HepG2 (cell line): Measurements from ENCODE around the gene GRIN3B. TPM values are rescaled to one million over a fixed set of nuclear protein-coding genes. Genes with fewer than 3 reads are reported as not detected.

Experiments used
- ATAC-seq: fragments of 200-7000 bp; cut with Tn5 transposase; 3 replicates; pipeline ENCODE4 v1.9.1; 2020; ENCODE audit warnings: mild to moderate bottlenecking, moderate library complexity
- BruUV-seq: library from RNA; stranded (reverse); fragments of 400-500 nt; replicated peaks from 2 replicates; lab custom pipeline; 2021; lab: Mats Ljungman, UMichigan
- CTCF ChIA-PET: fragments of 300-600 bp; formaldehyde crosslinking; extraction: SDS; loops from one replicate; lab custom pipeline; 2021; ENCODE audit warnings: low total read pairs, inconsistent platforms, low intra/inter-chr PET ratio; lab: Yijun Ruan, JAX
- POLR2A ChIA-PET: fragments of 350-600 bp; sonication (Branson Sonifier 250); formaldehyde crosslinking; loops from one replicate; lab custom pipeline; 2020; ENCODE audit warnings: antibody characterized with exemption, inconsistent platforms; lab: Yijun Ruan, JAX
- DNase-seq: peaks from one replicate; pipeline ENCODE4 v3.0.0-alpha.2; 2015; ENCODE audit warnings: low spot score
- FAIRE-seq: peaks from 3 replicates; lab custom pipeline; 2011; peaks lifted over from hg19 to GRCh38; lab: Jason Lieb, UNC
- H2AFZ ChIP-seq: one replicate; pipeline ENCODE4 v1.6.1; 2011; ENCODE audit warnings: low read length, inconsistent platforms
- H3K27ac ChIP-seq: fragments of 300-600 bp; 3 replicates; pipeline ENCODE4 v1.8.0; 2011; ENCODE audit warnings: mixed run types, mild to moderate bottlenecking, mixed read lengths, low read length, inconsistent platforms; ENCODE audit not compliant: insufficient read depth; ENCODE audit errors: extremely low read length
- H3K27me3 ChIP-seq, 2 experiments: fragments of 200-600 bp in 1 of 2; 2 replicates in 1 of 2; 3 replicates in 1 of 2; pipeline versions ENCODE4 v1.6.0 to v1.8.0; 2011; ENCODE audit warnings: low read length in 2 of 2, mild to moderate bottlenecking in 2 of 2, moderate library complexity in 2 of 2, inconsistent platforms in 1 of 2; ENCODE audit not compliant: insufficient read depth in 2 of 2, control insufficient read depth in 1 of 2
- H3K36me3 ChIP-seq, 2 experiments: fragments of 200-600 bp in 1 of 2; replicated peaks in 1 of 2; 2 replicates in 1 of 2; 3 replicates in 1 of 2; pipeline versions ENCODE4 v1.5.1 to v1.8.0; 2011; ENCODE audit warnings: low read length in 2 of 2, inconsistent platforms in 1 of 2; ENCODE audit not compliant: insufficient read depth in 2 of 2, control insufficient read depth in 1 of 2
- H3K4me1 ChIP-seq: 2 replicates; pipeline ENCODE4 v1.5.1; 2012; ENCODE audit warnings: low read length, inconsistent platforms; ENCODE audit not compliant: insufficient read depth
- H3K4me2 ChIP-seq: 2 replicates; pipeline ENCODE4 v1.6.0; 2011; ENCODE audit warnings: low read depth, low read length, inconsistent platforms
- H3K4me3 ChIP-seq, 3 experiments: fragments of 200-600 bp in 1 of 3; sonication (generic), shearing (Covaris generic) in 1 of 3; replicated peaks in 1 of 3; 2 replicates each; pipeline ENCODE4 v1.5.1; 2011 to 2016; ENCODE audit warnings: low read length in 3 of 3, inconsistent platforms in 2 of 3, low read depth in 2 of 3, mild to moderate bottlenecking in 2 of 3, control low read depth in 1 of 3, mixed read lengths in 1 of 3; ENCODE audit not compliant: insufficient read depth in 1 of 3
- H3K79me2 ChIP-seq: one replicate; pipeline ENCODE4 v1.6.1; 2011; ENCODE audit warnings: low read length, inconsistent platforms; ENCODE audit not compliant: insufficient read depth
- H3K9ac ChIP-seq: 2 replicates; pipeline ENCODE4 v1.6.0; 2011; ENCODE audit warnings: mild to moderate bottlenecking, low read depth, low read length, inconsistent platforms; ENCODE audit not compliant: insufficient read depth
- H3K9me3 ChIP-seq: 2 replicates; pipeline ENCODE4 v1.5.1; 2012; ENCODE audit warnings: mild to moderate bottlenecking, low read length
- H4K20me1 ChIP-seq: 2 replicates; pipeline ENCODE4 v1.6.0; 2011; ENCODE audit warnings: inconsistent platforms, mild to moderate bottlenecking, low read length, moderate library complexity; ENCODE audit not compliant: insufficient read depth
- AGO2 ChIP-seq: fragments of 200-400 bp; formaldehyde crosslinking; optimal IDR thresholded peaks from 2 replicates; pipeline ENCODE3; 2017; ENCODE audit warnings: mild to moderate bottlenecking, low read depth, low read length, moderate library complexity
- FOXJ3 ChIP-seq: sonication (generic); formaldehyde crosslinking; IDR thresholded peaks from 2 replicates; pipeline ENCODE4 v1.4.0; 2020; ENCODE audit warnings: missing genetic modification reagents, mild to moderate bottlenecking, borderline replicate concordance
- SNAI1 ChIP-seq: sonication (generic); formaldehyde crosslinking; IDR thresholded peaks from 2 replicates; pipeline ENCODE4 v1.5.0; 2020; ENCODE audit warnings: mild to moderate bottlenecking, missing genetic modification reagents, borderline replicate concordance
- SPEN ChIP-seq: sonication (generic); formaldehyde crosslinking; IDR thresholded peaks from 2 replicates; pipeline ENCODE4 v1.5.1; 2020; ENCODE audit warnings: low read depth, mild to moderate bottlenecking, missing genetic modification reagents
- ZNF776 ChIP-seq: sonication (generic); formaldehyde crosslinking; IDR thresholded peaks from 2 replicates; pipeline ENCODE4 v1.4.0; 2020; ENCODE audit warnings: mild to moderate bottlenecking, missing genetic modification reagents
- WGBS: methylation state at CpG from one replicate; pipeline ENCODE4 v1.1.6; 2017; ENCODE audit warnings: low lambda C conversion rate; 5-methylcytosine and 5-hydroxymethylcytosine counted together
- in situ Hi-C: cut with HindIII; loops from 2 replicates; pipeline ENCODE4 v1.10.0; 2017; ENCODE audit warnings: low pct_unique_long_range_greater_than_20kb; ENCODE audit not compliant: extremely low pct_ligation_motif_present
- intact Hi-C: fragments of 100-400 bp; cut with micrococcal nuclease; formaldehyde crosslinking; loops from one replicate; pipeline ENCODE4 v1.10.0; 2022; ENCODE audit not compliant: unreplicated experiment
- polyA plus RNA-seq, 8 experiments: library from polyadenylated mRNA; depleted of rRNA in 3 of 8; stranded (reverse) in 7 of 8; unstranded in 1 of 8; fragments of >200 nt; fragmentation: Illumina TruSeq in 4 of 8; extraction: Trizol in 4 of 8; gene quantifications; 2 replicates each; pipeline versions ENCODE4 v1.2.1 to v1.2.3, GENCODE V29; 2011 to 2016; ENCODE audit warnings: low read depth in 4 of 8, missing spikeins in 1 of 8, mixed read lengths in 1 of 8; ENCODE audit not compliant: insufficient read depth in 1 of 8
- total RNA-seq, 5 experiments: library from RNA; depleted of rRNA; stranded (reverse); fragments of >200 nt; fragmentation: Illumina TruSeq; extraction: Trizol; gene quantifications; 2 replicates each; pipeline ENCODE4 v1.2.3, GENCODE V29; 2016; ENCODE audit warnings: low read depth in 1 of 5
- TF ChIP-seq, protein P1 (sequence below): sonication (generic); formaldehyde crosslinking; IDR thresholded peaks from 2 replicates; pipeline ENCODE4 v1.4.0; 2020; ENCODE audit warnings: mild to moderate bottlenecking, missing genetic modification reagents
- TF ChIP-seq, protein P2 (sequence below): sonication (generic); formaldehyde crosslinking; IDR thresholded peaks from 2 replicates; pipeline ENCODE4 v1.8.1; 2023; ENCODE audit warnings: missing genetic modification reagents, mild to moderate bottlenecking, borderline replicate concordance
- TF ChIP-seq, protein P3 (sequence below): sonication (generic); formaldehyde crosslinking; IDR thresholded peaks from 2 replicates; pipeline ENCODE4 v1.9.0; 2021; ENCODE audit warnings: missing genetic modification reagents, mild to moderate bottlenecking, borderline replicate concordance

Gene GRIN3B
- total and polyA plus RNA-seq, 2 of the 13 experiments (the other 11 are each of a cell fraction or from before 2014, with no cell fraction given) = 0.07 to 0.20 TPM

- TF ChIP-seq, protein P1, sequence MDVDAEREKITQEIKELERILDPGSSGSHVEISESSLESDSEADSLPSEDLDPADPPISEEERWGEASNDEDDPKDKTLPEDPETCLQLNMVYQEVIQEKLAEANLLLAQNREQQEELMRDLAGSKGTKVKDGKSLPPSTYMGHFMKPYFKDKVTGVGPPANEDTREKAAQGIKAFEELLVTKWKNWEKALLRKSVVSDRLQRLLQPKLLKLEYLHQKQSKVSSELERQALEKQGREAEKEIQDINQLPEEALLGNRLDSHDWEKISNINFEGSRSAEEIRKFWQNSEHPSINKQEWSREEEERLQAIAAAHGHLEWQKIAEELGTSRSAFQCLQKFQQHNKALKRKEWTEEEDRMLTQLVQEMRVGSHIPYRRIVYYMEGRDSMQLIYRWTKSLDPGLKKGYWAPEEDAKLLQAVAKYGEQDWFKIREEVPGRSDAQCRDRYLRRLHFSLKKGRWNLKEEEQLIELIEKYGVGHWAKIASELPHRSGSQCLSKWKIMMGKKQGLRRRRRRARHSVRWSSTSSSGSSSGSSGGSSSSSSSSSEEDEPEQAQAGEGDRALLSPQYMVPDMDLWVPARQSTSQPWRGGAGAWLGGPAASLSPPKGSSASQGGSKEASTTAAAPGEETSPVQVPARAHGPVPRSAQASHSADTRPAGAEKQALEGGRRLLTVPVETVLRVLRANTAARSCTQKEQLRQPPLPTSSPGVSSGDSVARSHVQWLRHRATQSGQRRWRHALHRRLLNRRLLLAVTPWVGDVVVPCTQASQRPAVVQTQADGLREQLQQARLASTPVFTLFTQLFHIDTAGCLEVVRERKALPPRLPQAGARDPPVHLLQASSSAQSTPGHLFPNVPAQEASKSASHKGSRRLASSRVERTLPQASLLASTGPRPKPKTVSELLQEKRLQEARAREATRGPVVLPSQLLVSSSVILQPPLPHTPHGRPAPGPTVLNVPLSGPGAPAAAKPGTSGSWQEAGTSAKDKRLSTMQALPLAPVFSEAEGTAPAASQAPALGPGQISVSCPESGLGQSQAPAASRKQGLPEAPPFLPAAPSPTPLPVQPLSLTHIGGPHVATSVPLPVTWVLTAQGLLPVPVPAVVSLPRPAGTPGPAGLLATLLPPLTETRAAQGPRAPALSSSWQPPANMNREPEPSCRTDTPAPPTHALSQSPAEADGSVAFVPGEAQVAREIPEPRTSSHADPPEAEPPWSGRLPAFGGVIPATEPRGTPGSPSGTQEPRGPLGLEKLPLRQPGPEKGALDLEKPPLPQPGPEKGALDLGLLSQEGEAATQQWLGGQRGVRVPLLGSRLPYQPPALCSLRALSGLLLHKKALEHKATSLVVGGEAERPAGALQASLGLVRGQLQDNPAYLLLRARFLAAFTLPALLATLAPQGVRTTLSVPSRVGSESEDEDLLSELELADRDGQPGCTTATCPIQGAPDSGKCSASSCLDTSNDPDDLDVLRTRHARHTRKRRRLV (CRISPR knock-in tag) = no peak
- TF ChIP-seq SPEN (CRISPR knock-in tag) = no peak
Measured at GRCh38 chr19:1017115-1017905, 17.1 kb downstream of the GRIN3B start (continued).

DNA sequence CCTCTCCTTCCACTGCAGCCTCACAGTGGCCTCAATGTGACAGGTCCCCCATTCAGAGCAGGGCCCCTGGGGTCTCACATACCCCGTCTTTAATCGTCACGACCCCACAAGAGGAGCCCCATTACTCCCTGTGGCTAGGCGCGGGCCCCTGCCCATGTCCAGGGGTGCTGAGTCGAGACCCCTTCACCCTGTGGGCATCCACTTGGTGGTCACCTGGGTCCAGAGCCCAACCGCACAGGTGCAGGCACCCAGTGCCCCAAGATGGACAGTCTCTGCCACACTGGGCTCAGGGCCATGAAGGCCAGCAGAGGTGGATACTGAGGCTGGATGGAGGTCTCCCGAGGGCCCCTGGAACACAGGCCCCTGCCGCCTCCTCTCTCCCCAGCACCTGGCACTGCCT is 17.7 kb downstream of the GRIN3B start:
- intact Hi-C loops (no loop called here), in situ Hi-C loops (no loop called here)
- no TSS peak for BruUV-seq
- Histone ChIP-seq H2AFZ (no peak overlapping the region), H3K4me3 (peak overlapping the region in 1 of 3 experiments; percentile 46; a peak in 2 of 6 replicates), H3K9ac (peak overlapping the region; percentile 90; the same call in 1 of the 2 replicates), H3K4me2 (peak overlapping the region; percentile 93), H3K79me2 (peaks cover 58% of the 10 kb centered on the region), H3K9me3 (no peaks in the 10 kb centered on the region), H3K4me1 (peaks cover 47% of the 10 kb centered on the region), H3K27ac (peak overlapping the region; percentile 31), H3K36me3 (peaks cover 14 to 17% of the 10 kb centered on the region in 2 experiments; a peak in 3 of 5 replicates), H4K20me1 (peaks cover 27% of the 10 kb centered on the region), H3K27me3 (no peaks in the 10 kb centered on the region)
- POLR2A ChIA-PET = no interaction called here
- DNase-seq (no peak), FAIRE-seq (no peak), ATAC-seq (no peak)
- TF ChIP-seq FOXJ3 (no peak), ZNF776 (CRISPR knock-in tag) (no peak), AGO2 (peak; percentile 59), SNAI1 (no peak)
- TF ChIP-seq, protein P2, sequence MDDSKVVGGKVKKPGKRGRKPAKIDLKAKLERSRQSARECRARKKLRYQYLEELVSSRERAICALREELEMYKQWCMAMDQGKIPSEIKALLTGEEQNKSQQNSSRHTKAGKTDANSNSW (CRISPR knock-in tag) = no peak
- TF ChIP-seq, protein P3, sequence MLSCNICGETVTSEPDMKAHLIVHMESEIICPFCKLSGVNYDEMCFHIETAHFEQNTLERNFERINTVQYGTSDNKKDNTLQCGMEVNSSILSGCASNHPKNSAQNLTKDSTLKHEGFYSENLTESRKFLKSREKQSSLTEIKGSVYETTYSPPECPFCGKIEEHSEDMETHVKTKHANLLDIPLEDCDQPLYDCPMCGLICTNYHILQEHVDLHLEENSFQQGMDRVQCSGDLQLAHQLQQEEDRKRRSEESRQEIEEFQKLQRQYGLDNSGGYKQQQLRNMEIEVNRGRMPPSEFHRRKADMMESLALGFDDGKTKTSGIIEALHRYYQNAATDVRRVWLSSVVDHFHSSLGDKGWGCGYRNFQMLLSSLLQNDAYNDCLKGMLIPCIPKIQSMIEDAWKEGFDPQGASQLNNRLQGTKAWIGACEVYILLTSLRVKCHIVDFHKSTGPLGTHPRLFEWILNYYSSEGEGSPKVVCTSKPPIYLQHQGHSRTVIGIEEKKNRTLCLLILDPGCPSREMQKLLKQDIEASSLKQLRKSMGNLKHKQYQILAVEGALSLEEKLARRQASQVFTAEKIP (CRISPR knock-in tag) = no peak
- CTCF ChIA-PET = no interaction called here
- 97% methylated on average over 5 of the region's 9 CpGs for WGBS
